Activated naive CD4-positive, alpha-beta T cell treated with anti-CD3 and anti-CD28 coated beads, Interleukin-2, amount 50 U/mL, for 16 hours (primary cell): ENCODE measurements around the gene DBR1.

Experiments
- DNase-seq: peaks from one replicate; pipeline ENCODE4 v3.0.0-alpha.2; 2020

The DBR1 gene, protein sequence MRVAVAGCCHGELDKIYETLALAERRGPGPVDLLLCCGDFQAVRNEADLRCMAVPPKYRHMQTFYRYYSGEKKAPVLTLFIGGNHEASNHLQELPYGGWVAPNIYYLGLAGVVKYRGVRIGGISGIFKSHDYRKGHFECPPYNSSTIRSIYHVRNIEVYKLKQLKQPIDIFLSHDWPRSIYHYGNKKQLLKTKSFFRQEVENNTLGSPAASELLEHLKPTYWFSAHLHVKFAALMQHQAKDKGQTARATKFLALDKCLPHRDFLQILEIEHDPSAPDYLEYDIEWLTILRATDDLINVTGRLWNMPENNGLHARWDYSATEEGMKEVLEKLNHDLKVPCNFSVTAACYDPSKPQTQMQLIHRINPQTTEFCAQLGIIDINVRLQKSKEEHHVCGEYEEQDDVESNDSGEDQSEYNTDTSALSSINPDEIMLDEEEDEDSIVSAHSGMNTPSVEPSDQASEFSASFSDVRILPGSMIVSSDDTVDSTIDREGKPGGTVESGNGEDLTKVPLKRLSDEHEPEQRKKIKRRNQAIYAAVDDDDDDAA

DNA sequence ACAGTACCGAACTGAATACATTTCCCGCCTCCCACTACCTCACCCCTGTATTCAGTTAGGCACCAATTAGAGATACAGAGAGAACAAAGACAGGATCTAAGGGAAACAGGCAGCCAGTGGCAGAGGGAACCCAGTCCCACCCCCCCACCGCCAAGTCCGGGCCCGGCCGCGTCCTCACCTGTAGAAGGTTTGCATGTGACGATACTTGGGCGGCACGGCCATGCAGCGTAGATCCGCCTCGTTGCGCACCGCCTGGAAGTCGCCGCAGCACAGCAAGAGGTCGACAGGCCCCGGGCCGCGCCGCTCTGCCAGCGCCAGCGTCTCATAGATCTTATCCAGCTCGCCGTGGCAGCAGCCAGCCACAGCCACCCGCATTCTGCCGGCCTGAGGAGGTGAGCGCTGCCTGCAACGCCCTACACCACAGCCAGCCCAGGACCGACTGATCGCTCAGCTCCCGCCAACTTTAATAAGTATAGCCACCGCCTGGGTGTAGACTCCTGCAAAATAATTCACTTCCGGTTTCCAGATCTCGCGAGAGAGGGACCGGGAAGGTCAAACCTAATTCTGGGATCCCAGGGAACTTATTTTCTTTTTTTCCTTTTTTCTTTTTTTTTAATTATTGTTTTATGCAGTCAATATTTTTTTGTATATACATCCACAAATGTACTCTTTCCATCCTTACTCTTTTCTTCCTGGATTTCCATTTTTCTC lies at the start of gene DBR1:
Gene DBR1 (minus strand): TSS at position 501 of the 711 bp plus-strand sequence. CDS start 126 bp downstream, at position 375.
- peak; percentile 67 for DNase-seq

DNA sequence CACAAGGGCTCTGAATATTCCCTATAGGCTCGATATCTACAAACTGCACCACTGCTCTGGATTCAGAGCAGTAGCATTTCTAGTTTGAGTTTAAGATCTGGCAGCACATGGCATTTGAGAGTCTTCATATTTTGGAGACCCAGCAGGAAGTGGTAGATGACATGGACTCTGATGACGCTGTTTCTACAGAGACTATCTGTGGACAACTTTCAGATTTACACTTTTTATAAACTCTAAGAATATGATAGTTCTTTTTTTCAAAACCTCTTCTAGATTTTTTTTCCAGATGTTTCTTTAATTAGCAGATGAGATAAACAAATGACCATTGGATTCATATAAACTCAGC lies 48.2 kb upstream of the DBR1 start:
- DNase-seq: no peak

DNA sequence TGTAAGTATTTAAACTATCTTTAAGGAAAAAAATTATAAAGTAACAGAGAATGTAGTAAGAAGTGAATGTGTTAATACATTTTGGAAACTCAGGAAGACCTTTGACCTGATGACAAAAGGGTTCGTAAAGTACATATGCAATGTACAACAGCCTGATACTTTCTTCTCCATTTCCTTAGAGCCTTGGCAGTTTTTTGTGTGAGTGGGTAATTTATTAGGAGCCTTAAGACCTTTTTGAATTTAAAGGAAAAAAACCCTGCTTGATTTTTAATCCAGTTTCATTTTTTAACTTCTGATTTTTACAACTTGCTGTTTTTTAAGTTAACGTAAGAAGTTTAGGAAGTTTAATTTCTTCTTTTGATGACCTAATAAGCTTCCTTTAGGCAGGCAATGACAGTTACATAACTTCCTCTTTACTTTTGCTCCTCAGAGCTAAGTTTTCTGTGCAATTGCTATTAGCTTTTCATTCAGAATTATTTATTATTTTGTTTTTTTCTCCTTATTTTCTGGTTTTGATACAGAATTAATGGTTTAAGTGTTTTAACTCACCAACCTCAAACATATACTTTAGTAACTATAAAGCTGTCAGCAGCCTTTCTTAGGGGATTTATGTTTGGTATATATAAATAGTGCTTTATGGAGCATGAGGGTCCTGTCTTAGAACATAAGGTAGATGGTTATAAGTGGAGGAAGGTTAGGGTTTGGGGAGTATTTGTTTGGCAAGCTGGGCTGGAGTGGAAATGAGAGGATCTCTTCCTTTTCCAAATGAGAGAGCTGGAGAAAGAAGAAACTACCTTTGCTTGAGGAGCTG lies 47.6 kb upstream of the DBR1 start:
- DNase-seq: no peak

DNA sequence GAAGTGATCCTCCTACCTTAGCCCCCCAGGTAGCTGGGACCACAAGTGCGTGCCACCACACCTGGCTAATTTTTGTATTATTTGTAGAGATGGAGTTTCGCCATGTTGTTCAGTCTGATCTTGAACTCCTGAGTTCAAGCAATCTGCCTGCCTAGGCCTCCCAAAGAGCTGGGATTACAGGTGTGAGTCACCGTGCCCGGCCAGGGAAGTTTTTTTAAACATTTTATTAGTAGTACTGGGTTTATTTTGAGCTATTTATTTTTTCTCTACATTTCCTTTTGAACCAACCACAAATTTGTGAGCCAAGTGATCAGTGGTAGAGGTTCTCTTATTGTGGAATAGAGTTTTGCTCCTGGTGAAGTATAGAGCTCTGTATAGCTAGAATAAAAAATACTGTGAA lies 46.1 kb upstream of the DBR1 start:
- DNase-seq: no peak

DNA sequence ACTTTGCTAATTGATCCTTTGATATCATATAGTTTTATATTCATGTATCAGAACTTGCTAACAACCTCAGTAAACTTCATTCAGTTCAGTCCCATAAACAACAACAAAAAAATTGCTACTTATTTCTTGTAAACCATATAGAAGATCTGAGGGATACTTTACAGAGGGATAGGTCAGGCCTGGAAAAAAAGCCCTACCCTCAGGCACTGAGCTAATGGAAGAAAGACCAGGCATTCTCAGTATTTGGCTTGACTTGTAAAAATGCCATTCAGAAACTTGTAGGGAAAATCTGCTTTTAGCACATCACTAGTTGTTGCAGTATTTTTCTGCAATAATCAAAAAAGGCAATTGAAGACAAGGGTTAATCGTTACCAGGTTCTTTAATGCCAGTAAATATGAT lies 45.5 kb upstream of the DBR1 start:
- no peak for DNase-seq

DNA sequence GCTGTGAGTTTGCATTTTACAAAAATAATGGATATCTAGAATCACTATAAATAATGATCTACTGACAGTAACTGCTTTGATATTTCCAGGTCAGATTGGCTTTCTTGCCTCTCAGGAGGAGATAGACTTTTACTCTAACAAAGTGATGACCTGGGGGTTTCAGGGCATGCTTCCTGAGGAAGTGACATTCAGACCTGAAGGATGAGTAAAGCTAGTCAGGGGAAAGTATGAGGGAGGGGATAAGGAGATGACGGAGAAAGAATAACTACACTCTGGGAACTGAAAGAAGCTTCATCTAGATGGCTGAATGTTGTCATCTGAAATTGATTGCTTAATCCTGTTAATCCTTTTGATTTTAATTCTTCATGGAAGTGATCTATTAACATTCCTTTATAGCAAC lies 44.5 kb upstream of the DBR1 start:
- no peak for DNase-seq

DNA sequence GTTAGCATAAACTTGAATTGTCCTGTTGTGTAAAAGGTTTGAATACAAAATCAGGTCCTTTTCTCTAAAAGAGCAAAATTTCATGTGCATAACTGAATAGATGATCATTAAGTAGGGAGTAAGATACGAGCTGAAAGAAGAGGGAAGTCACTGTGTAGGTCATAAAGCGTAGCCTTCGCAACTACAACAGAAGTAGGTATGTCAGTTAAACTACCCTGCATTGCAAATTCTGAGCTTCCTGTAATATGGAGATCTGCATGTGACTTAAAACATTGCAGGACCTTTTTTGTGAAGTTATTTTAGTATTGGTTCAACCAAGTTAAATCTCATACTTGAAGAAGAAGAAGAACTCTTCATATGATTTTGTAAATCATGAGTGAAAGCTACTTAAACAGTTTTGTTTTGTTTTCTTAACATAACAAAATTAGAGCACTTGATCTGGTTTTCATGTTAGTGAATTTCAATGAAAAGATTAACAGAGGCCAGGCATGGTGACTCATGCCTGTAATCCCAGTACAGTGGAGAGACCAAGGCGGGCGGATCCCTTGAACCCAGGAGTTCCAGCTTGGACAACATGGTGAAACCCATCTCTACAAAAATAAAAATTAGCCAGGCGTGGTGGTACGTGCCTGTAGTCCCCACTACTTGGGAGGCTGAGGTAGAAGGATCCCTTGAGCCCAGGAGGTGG lies 38.8 kb upstream of the DBR1 start:
- no peak for DNase-seq

DNA sequence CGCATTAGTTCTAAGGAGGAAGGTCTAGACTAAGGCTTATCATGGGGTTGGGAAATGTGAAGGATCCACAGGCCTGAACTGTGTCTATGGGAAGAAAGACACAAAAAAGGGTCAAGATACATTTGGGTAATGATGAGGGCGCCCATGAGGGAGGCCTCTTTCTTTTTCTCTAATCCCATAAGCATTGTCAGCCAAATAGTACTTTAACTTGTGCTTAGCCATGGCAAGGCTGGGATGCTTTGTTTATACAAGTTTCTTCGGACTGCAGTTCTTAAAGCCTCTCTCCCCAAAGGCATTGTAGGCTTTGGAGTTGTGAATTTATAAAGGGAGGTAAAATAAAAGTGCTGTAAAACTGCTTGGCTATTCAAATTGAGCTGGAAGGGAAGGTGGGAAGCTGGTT lies 35.8 kb upstream of the DBR1 start:
- no peak for DNase-seq

DNA sequence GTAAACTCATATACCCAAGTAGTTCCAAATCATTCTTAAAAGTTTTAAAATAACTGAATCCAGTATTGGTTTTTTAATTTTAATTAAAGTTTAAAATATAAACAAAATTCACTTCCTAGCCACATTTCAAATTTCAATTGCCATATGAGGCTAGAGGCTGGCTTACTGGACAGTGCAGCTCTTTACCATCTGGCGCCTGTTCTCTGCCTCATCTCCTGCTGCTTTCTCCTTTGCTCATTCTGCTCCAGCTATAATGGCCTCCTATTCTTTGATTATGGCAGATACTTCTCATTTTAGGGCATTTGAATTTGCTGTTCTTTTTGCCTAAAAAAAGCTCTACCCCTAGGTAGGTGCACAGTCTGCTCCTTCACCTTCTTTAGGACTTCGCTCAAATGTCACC lies 31.5 kb upstream of the DBR1 start:
- no peak for DNase-seq

DNA sequence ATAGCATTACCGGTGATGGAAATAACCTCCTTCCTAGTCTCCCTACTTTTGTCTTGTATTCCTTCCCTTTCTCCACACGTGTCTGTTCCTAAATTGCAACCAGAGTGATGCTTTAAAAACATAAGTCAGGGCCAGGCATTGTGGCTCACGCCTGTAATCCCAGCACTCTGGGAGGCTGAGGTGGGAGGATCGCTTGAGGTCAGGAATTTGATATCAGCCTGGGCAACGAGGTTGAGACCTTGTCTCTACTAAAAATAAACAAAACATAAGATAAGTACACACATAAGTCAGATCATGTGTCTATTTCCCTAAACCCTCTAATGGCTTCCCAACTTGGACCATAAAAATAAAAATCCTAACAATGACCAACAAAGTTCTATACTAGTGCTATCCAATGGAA lies 30.8 kb upstream of the DBR1 start:
- DNase-seq: no peak

DNA sequence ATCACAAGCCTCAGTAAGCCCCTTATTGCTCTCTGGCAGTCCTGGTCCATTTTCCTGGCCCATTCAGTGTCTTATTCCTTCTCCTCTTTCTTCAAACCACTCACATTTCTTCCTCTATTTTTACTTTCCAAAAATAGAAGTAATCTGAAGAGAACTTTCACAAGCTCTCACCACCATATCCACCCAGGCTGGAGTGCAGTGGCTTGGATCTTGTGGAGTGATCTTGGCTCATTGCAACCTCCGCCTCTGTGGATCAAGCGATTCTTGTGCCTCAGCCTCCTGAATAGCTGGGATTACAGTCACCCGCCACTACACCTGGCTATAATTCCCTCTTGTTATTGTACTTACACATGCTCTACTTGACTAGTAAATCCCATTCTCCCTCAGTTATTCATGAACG lies 29.2 kb upstream of the DBR1 start:
- DNase-seq: no peak

GRCh38 chr3:138202945-138203701 lies 28.4 kb upstream of the DBR1 start:
- DNase-seq: no peak

DNA sequence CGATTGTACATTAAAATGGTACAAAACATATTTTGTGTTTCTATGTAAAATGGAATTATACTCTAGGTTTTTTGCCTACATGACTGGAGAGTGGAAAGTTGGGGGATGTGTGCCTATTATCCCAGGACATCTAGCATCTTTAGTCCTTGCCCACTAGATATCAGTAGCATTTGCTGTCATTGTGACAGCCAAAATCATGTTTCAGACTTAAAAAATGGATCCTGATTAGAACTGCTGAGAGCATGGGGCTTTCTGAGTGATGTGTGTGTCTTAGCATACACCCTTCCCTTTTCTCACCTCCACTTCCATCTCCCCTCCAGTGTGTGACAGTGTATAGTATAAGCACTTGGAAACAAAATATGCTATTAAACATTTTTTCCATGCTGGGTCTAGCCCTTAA lies 25.7 kb upstream of the DBR1 start:
- no peak for DNase-seq

- no peak for DNase-seq
These were observed 25.1 kb upstream of the DBR1 start for GRCh38 chr3:138199851-138200250.

- no peak for DNase-seq
These were observed 22.8 kb upstream of the DBR1 start for GRCh38 chr3:138197524-138197923.

GRCh38 chr3:138197058-138197457 lies 22.3 kb upstream of the DBR1 start:
- no peak for DNase-seq

- DNase-seq: no peak
These were observed 21.3 kb upstream of the DBR1 start for GRCh38 chr3:138196023-138196422.

GRCh38 chr3:138195481-138195880 lies 20.8 kb upstream of the DBR1 start:
- DNase-seq: no peak

GRCh38 chr3:138188013-138188730 lies 13.5 kb upstream of the DBR1 start:
- DNase-seq: no peak

- DNase-seq: peak; percentile 42
These were observed 12.7 kb upstream of the DBR1 start, which contains the start of gene ARMC8 for GRCh38 chr3:138187296-138188012. ARMC8 (plus strand) TSS chr3:138187301; CDS start chr3:138187555, 254 bp downstream.
